ENCODE measurements around the gene UNK.
A peak's percentile ranks its signal among the peaks of the same experiment; 100 is the strongest.

The UNK gene

GRCh38 chr17:75778861-75779249 lies 5.8 kb upstream of the UNK start:
- peak overlapping the region; percentile 88 for H3K4me3 ChIP-seq (ENCODE audit: control insufficient read depth, low read depth, low read length)
- TF ChIP-seq CTCF (conservative IDR thresholded peaks at IDR 0.05; ENCODE audit: control insufficient read depth, insufficient read depth, low read depth, low read length) = peak; percentile 26
- DNase-seq (ENCODE audit: low read depth) = no peak

- H3K4me3 ChIP-seq (ENCODE audit: control insufficient read depth, low read depth, low read length) = peak overlapping the region; percentile 88
- peak; percentile 100 for DNase-seq (ENCODE audit: low read depth)
- no peak for TF ChIP-seq CTCF (conservative IDR thresholded peaks at IDR 0.05; ENCODE audit: control insufficient read depth, insufficient read depth, low read depth, low read length)
Measured at GRCh38 chr17:75779250-75779986, 5.2 kb upstream of the UNK start.

- no peak for TF ChIP-seq CTCF (conservative IDR thresholded peaks at IDR 0.05; ENCODE audit: control insufficient read depth, insufficient read depth, low read depth, low read length)
- no peak overlapping the region for H3K4me3 ChIP-seq (ENCODE audit: control insufficient read depth, low read depth, low read length)
- DNase-seq (ENCODE audit: low read depth) = no peak
Measured at GRCh38 chr17:75779987-75780889, 4.4 kb upstream of the UNK start.

GRCh38 chr17:75783069-75783783 lies 1.4 kb upstream of the UNK start:
- TF ChIP-seq CTCF (conservative IDR thresholded peaks at IDR 0.05; ENCODE audit: control insufficient read depth, insufficient read depth, low read depth, low read length) = peak; percentile 79
- H3K4me3 ChIP-seq (ENCODE audit: control insufficient read depth, low read depth, low read length) = peak overlapping the region; percentile 29
- peak; percentile 75 for DNase-seq (ENCODE audit: low read depth)

- no peak for TF ChIP-seq CTCF (conservative IDR thresholded peaks at IDR 0.05; ENCODE audit: control insufficient read depth, insufficient read depth, low read depth, low read length)
- peak overlapping the region; percentile 75 for H3K4me3 ChIP-seq (ENCODE audit: control insufficient read depth, low read depth, low read length)
- no peak for DNase-seq (ENCODE audit: low read depth)
Measured at GRCh38 chr17:75783803-75784472, 668 bp upstream of the UNK start.

All from fibroblast of mammary gland (primary cell).